Measurements from ENCODE around the gene HRH2. TPM values are rescaled to one million over a fixed set of nuclear protein-coding genes. Genes with fewer than 3 reads are reported as not detected.

The HRH2 gene
- total and polyA plus RNA-seq, 2 experiments from 2014 or later: not detected

DNA sequence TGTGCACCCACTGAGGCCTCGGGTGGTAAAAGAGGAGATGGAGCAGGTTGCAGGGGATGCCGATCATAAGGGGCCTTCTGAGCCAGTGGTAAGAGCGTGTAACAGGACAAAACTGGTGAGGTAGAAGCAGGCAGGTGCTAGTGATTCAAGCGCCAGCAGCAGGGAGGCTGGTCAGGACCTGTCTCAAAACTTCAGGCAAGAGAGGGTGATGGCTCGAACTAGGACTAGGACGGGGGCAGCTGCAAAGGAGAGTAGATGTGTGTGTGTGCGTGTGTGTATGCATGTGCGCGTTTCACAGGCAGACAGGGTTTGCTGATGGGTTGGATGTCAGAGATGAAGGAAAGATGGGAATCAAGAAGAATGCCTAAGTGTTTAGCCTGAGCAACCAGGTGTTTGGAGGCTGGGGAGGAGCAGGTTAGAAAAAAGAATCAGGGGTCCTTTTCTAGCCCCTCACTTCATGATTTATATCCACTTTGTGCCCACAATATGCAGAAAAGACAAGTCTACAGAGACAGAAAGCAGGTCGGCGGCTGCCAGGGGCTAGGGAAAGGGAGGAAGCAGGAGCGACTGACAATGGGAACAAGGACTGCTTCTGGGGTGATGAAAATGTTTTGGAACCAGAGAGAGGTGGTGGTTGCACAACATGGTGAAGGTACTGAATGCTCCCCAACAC lies 15.2 kb downstream of the HRH2 start:
- TF ChIP-seq EZH2 (IDR thresholded peaks at IDR 0.05; ENCODE audit: insufficient read depth, poor library complexity, severe bottlenecking) (no peak), EZH2phosphoT487 (IDR thresholded peaks at IDR 0.05; ENCODE audit: insufficient read depth, low read depth) (no peak)
- WGBS, 2 experiments (ENCODE audit: low coverage in 1 of 2, low lambda C conversion rate in 2 of 2, missing lambda C conversion rate in 2 of 2): 22 to 27% methylated on average over 12 of the region's 12 CpGs
- H4K20me1 ChIP-seq (ENCODE audit: insufficient read depth): no peaks in the 10 kb centered on the region
- H3K27me3 ChIP-seq (replicated peaks; ENCODE audit: insufficient read depth): no peaks in the 10 kb centered on the region
- H2AFZ ChIP-seq: no peak overlapping the region
- no peaks in the 10 kb centered on the region for H3K36me3 ChIP-seq (ENCODE audit: low read depth)
- H3K9me2 ChIP-seq (ENCODE audit: insufficient read depth): no peaks in the 10 kb centered on the region
- H3F3A ChIP-seq (ENCODE audit: insufficient read depth): no peaks in the 10 kb centered on the region
- DNase-seq: no peak
- no peak overlapping the region for H3K4me3 ChIP-seq
- H3K4me1 ChIP-seq (ENCODE audit: insufficient read depth): no peaks in the 10 kb centered on the region
- H3K4me2 ChIP-seq (ENCODE audit: unreplicated experiment): no peak overlapping the region
- H3K79me2 ChIP-seq (ENCODE audit: insufficient read depth): no peaks in the 10 kb centered on the region
- H3K9ac ChIP-seq: no peak overlapping the region
- in situ Hi-C loops (cut with MboI): no loop called here
- H3K9me3 ChIP-seq (ENCODE audit: low read depth): no peaks in the 10 kb centered on the region
- H3K27ac ChIP-seq: no peak overlapping the region

DNA sequence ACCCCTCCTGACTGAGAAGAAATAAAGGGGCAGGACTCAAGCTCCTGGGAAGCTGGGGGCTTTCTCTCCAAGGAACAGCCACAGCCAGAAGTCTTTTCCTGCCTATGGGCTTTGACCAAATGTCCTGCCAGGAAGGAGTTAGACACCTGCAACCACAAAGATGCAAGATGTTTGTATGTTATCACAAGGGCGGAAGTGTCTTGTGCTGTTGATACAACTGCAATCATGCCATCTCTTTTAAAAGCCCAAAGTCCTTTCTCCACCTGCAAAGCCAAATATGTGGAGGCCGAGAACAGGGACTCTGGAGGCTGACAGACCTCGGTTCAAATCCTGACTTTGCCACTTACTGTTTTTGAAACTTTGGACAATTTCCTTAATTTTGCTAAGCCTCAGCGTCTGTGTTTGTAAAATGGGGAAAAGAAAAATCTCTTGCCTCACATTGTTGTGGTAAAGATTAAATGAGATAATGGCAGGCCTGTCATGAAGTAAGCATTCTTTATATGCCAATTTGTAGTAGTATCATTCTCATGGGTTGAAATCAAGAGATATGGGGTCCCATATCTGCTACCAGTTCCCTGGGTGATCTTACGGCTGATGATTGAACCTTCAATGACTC lies 17.0 kb downstream of the HRH2 start:
- H3K9me3 ChIP-seq (ENCODE audit: low read depth): no peaks in the 10 kb centered on the region
- no peaks in the 10 kb centered on the region for H3F3A ChIP-seq (ENCODE audit: insufficient read depth)
- no peak overlapping the region for H3K9ac ChIP-seq
- no peak overlapping the region for H2AFZ ChIP-seq
- no peaks in the 10 kb centered on the region for H4K20me1 ChIP-seq (ENCODE audit: insufficient read depth)
- no peak overlapping the region for H3K4me2 ChIP-seq (ENCODE audit: unreplicated experiment)
- no peaks in the 10 kb centered on the region for H3K4me1 ChIP-seq (ENCODE audit: insufficient read depth)
- H3K9me2 ChIP-seq (ENCODE audit: insufficient read depth): no peaks in the 10 kb centered on the region
- no peaks in the 10 kb centered on the region for H3K79me2 ChIP-seq (ENCODE audit: insufficient read depth)
- H3K27me3 ChIP-seq (replicated peaks; ENCODE audit: insufficient read depth): no peaks in the 10 kb centered on the region
- in situ Hi-C loops (cut with MboI): no loop called here
- 29 to 32% methylated on average over 5 of the region's 5 CpGs for WGBS, 2 experiments (ENCODE audit: low coverage in 1 of 2, low lambda C conversion rate in 2 of 2, missing lambda C conversion rate in 2 of 2)
- no peak overlapping the region for H3K27ac ChIP-seq
- DNase-seq: no peak
- TF ChIP-seq EZH2 (IDR thresholded peaks at IDR 0.05; ENCODE audit: insufficient read depth, poor library complexity, severe bottlenecking) (no peak), EZH2phosphoT487 (IDR thresholded peaks at IDR 0.05; ENCODE audit: insufficient read depth, low read depth) (no peak)
- H3K36me3 ChIP-seq (ENCODE audit: low read depth): no peaks in the 10 kb centered on the region
- no peak overlapping the region for H3K4me3 ChIP-seq

DNA sequence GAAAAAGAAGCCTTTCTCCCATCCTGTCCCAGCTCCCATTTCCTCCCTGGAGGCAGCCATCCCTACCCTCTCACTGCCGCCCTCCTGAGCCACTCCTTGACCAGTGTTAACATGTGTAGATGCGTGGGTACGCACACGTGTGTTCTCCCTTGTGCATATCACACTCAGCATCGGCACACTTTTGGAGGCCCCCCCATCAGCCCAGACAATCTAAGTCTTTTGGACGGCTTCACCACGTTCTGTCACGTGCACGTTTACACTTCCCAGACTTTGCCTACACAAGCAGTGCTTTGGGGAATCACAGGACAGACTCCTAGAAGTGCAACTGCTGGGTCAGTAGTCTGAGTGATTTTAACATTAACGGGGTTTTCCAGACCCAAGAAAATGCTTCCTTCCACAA lies 18.0 kb downstream of the HRH2 start:
- DNase-seq: no peak
- Histone ChIP-seq H2AFZ (no peak overlapping the region), H3K27me3 (replicated peaks; ENCODE audit: insufficient read depth) (no peaks in the 10 kb centered on the region), H4K20me1 (ENCODE audit: insufficient read depth) (no peaks in the 10 kb centered on the region), H3K4me3 (no peak overlapping the region), H3K9me2 (ENCODE audit: insufficient read depth) (no peaks in the 10 kb centered on the region), H3K79me2 (ENCODE audit: insufficient read depth) (no peaks in the 10 kb centered on the region), H3K27ac (no peak overlapping the region), H3K4me2 (ENCODE audit: unreplicated experiment) (no peak overlapping the region), H3K9ac (no peak overlapping the region), H3K36me3 (ENCODE audit: low read depth) (no peaks in the 10 kb centered on the region), H3K4me1 (ENCODE audit: insufficient read depth) (no peaks in the 10 kb centered on the region), H3F3A (ENCODE audit: insufficient read depth) (no peaks in the 10 kb centered on the region), H3K9me3 (ENCODE audit: low read depth) (no peaks in the 10 kb centered on the region)
- WGBS, 2 experiments (ENCODE audit: low coverage in 1 of 2, low lambda C conversion rate in 2 of 2, missing lambda C conversion rate in 2 of 2): 40 to 46% methylated on average over 10 of the region's 10 CpGs
- in situ Hi-C loops (cut with MboI): no loop called here
- TF ChIP-seq EZH2phosphoT487 (IDR thresholded peaks at IDR 0.05; ENCODE audit: insufficient read depth, low read depth) (no peak), EZH2 (IDR thresholded peaks at IDR 0.05; ENCODE audit: insufficient read depth, poor library complexity, severe bottlenecking) (no peak)

DNA sequence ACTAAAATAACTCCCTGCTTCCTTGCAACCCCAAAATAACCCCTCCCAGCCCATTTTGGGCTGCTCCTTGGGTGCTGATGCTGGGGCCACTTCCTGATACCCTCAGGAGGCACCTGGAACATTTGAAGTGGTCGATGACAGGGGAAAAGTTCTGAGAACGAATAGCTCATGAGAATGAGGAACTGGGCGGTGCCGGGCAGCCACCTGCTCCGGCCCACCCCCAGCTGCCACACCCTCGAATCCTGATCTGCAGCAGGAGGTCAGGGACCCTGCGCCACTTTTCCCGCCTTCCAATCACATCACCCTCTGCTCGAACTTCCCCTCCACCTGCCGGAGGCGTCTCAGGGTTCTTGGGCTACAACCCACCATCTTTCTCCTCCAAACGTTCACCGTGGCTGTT lies 19.7 kb downstream of the HRH2 start:
- H3K79me2 ChIP-seq (ENCODE audit: insufficient read depth): no peaks in the 10 kb centered on the region
- in situ Hi-C loops (cut with MboI): no loop called here
- no peak overlapping the region for H3K27ac ChIP-seq
- no peaks in the 10 kb centered on the region for H3K4me1 ChIP-seq (ENCODE audit: insufficient read depth)
- H3K36me3 ChIP-seq (ENCODE audit: low read depth): no peaks in the 10 kb centered on the region
- no peak overlapping the region for H2AFZ ChIP-seq
- H3K9ac ChIP-seq: no peak overlapping the region
- H3K9me3 ChIP-seq (ENCODE audit: low read depth): no peaks in the 10 kb centered on the region
- TF ChIP-seq EZH2phosphoT487 (IDR thresholded peaks at IDR 0.05; ENCODE audit: insufficient read depth, low read depth): no peak
- no peak for TF ChIP-seq EZH2 (IDR thresholded peaks at IDR 0.05; ENCODE audit: insufficient read depth, poor library complexity, severe bottlenecking)
- no peaks in the 10 kb centered on the region for H3K9me2 ChIP-seq (ENCODE audit: insufficient read depth)
- no peak overlapping the region for H3K4me3 ChIP-seq
- no peaks in the 10 kb centered on the region for H3K27me3 ChIP-seq (replicated peaks; ENCODE audit: insufficient read depth)
- 41 to 45% methylated on average over 13 of the region's 13 CpGs for WGBS, 2 experiments (ENCODE audit: low coverage in 1 of 2, low lambda C conversion rate in 2 of 2, missing lambda C conversion rate in 2 of 2)
- DNase-seq: no peak
- no peaks in the 10 kb centered on the region for H4K20me1 ChIP-seq (ENCODE audit: insufficient read depth)
- H3K4me2 ChIP-seq (ENCODE audit: unreplicated experiment): no peak overlapping the region
- H3F3A ChIP-seq (ENCODE audit: insufficient read depth): no peaks in the 10 kb centered on the region
